HepG2 (cell line): ENCODE results near the gene GEMIN2. TPM values are rescaled to one million over a fixed set of nuclear protein-coding genes. Genes with fewer than 3 reads are reported as not detected.

ENCODE experiments used
- ATM ChIP-seq: fragments of 450-650 bp; IDR thresholded peaks from 2 replicates; pipeline ENCODE4 v1.7.1; 2017; ENCODE audit warnings: mild to moderate bottlenecking, borderline replicate concordance
- BORCS8-MEF2B ChIP-seq: sonication (generic); formaldehyde crosslinking; IDR thresholded peaks from 2 replicates; pipeline ENCODE4 v1.8.0; 2022; ENCODE audit warnings: mild to moderate bottlenecking, missing genetic modification reagents
- FOSL1 ChIP-seq: sonication (generic); formaldehyde crosslinking; IDR thresholded peaks from 2 replicates; pipeline ENCODE4 v1.9.0; 2021; ENCODE audit warnings: missing genetic modification reagents, borderline replicate concordance
- PHB2 ChIP-seq: fragments of 450-650 bp; IDR thresholded peaks from 2 replicates; pipeline ENCODE4 v1.6.1; 2018; ENCODE audit not compliant: partially characterized antibody
- PHF8 ChIP-seq: sonication (generic); formaldehyde crosslinking; IDR thresholded peaks from 2 replicates; pipeline ENCODE4 v1.5.0; 2020; ENCODE audit warnings: missing genetic modification reagents
- STAT5B ChIP-seq: sonication (generic); formaldehyde crosslinking; IDR thresholded peaks from 2 replicates; pipeline ENCODE4 v1.4.0; 2020; ENCODE audit warnings: missing genetic modification reagents
- U2AF1 ChIP-seq: fragments of 200-400 bp; formaldehyde crosslinking; optimal IDR thresholded peaks from 2 replicates; pipeline ENCODE3; 2017; ENCODE audit warnings: mild to moderate bottlenecking, low read depth, low read length
- ZBTB7A ChIP-seq: sonication (generic); formaldehyde crosslinking; IDR thresholded peaks from 2 replicates; pipeline ENCODE4 v1.8.0; 2022; ENCODE audit warnings: mild to moderate bottlenecking, missing genetic modification reagents
- ZFAT ChIP-seq: sonication (generic); formaldehyde crosslinking; conservative IDR thresholded peaks from 2 replicates; pipeline ENCODE4 v1.8.1; 2023; ENCODE audit warnings: missing genetic modification reagents, inconsistent platforms
- ZNF282 ChIP-seq: fragments of 450-650 bp; IDR thresholded peaks from 2 replicates; pipeline ENCODE4 v1.6.1; 2018; ENCODE audit not compliant: partially characterized antibody
- ZNF292 ChIP-seq: sonication (generic); formaldehyde crosslinking; IDR thresholded peaks from 2 replicates; pipeline ENCODE4 v1.8.1; 2022; ENCODE audit warnings: mild to moderate bottlenecking, low read depth, missing genetic modification reagents, borderline replicate concordance
- ZNF3 ChIP-seq: IDR thresholded peaks from 2 replicates; pipeline ENCODE4 v1.7.0; 2017; ENCODE audit warnings: inconsistent platforms
- ZNF34 ChIP-seq: sonication (generic); formaldehyde crosslinking; IDR thresholded peaks from 2 replicates; pipeline ENCODE4 v1.4.0; 2020; ENCODE audit warnings: mild to moderate bottlenecking, missing genetic modification reagents, borderline replicate concordance
- ZNF501 ChIP-seq: sonication (generic); formaldehyde crosslinking; IDR thresholded peaks from 2 replicates; pipeline ENCODE4 v1.5.1; 2020; ENCODE audit warnings: mild to moderate bottlenecking, moderate library complexity, missing genetic modification reagents
- ZNF543 ChIP-seq: sonication (generic); formaldehyde crosslinking; IDR thresholded peaks from 2 replicates; pipeline ENCODE4 v1.4.0; 2020; ENCODE audit warnings: mild to moderate bottlenecking, missing genetic modification reagents
- ZNF792 ChIP-seq: IDR thresholded peaks from 2 replicates; pipeline ENCODE4 v1.6.1; 2016
- ZSCAN30 ChIP-seq: sonication (generic); formaldehyde crosslinking; IDR thresholded peaks from 2 replicates; pipeline ENCODE4 v1.5.0; 2020; ENCODE audit warnings: mild to moderate bottlenecking, missing genetic modification reagents
- polyA plus RNA-seq, 8 experiments: library from polyadenylated mRNA; depleted of rRNA in 3 of 8; stranded (reverse) in 7 of 8; unstranded in 1 of 8; fragments of >200 nt; fragmentation: Illumina TruSeq in 4 of 8; extraction: Trizol in 4 of 8; gene quantifications; 2 replicates each; pipeline versions ENCODE4 v1.2.1 to v1.2.3, GENCODE V29; 2011 to 2016; ENCODE audit warnings: low read depth in 4 of 8, missing spikeins in 1 of 8, mixed read lengths in 1 of 8; ENCODE audit not compliant: insufficient read depth in 1 of 8
- total RNA-seq, 5 experiments: library from RNA; depleted of rRNA; stranded (reverse); fragments of >200 nt; fragmentation: Illumina TruSeq; extraction: Trizol; gene quantifications; 2 replicates each; pipeline ENCODE4 v1.2.3, GENCODE V29; 2016; ENCODE audit warnings: low read depth in 1 of 5
- TF ChIP-seq, protein P1 (sequence below), 2 experiments: IDR thresholded peaks; 2 replicates each; pipeline ENCODE4 v1.6.1; 2011 to 2012; ENCODE audit warnings: low read length in 2 of 2, borderline replicate concordance in 1 of 2, low read depth in 1 of 2, mild to moderate bottlenecking in 1 of 2, moderate library complexity in 1 of 2
- TF ChIP-seq, protein P2 (sequence below), 2 experiments: fragments of 450-650 bp in 1 of 2; sonication (generic) in 1 of 2; formaldehyde crosslinking; IDR thresholded peaks; 2 replicates each; pipeline versions ENCODE4 v1.5.0 to v1.8.0; 2020 to 2022; ENCODE audit warnings: mild to moderate bottlenecking in 1 of 2, missing genetic modification reagents in 1 of 2
- TF ChIP-seq, protein P3 (sequence below): sonication (generic); formaldehyde crosslinking; IDR thresholded peaks from 2 replicates; pipeline ENCODE4 v1.8.1; 2023; ENCODE audit warnings: mild to moderate bottlenecking, missing genetic modification reagents, borderline replicate concordance
- TF ChIP-seq, protein P4 (sequence below): sonication (generic); formaldehyde crosslinking; IDR thresholded peaks from 2 replicates; pipeline ENCODE4 v1.5.0; 2020; ENCODE audit warnings: missing genetic modification reagents
- TF ChIP-seq, protein P5 (sequence below): sonication (generic); formaldehyde crosslinking; IDR thresholded peaks from 2 replicates; pipeline ENCODE4 v1.4.0; 2020; ENCODE audit warnings: mild to moderate bottlenecking, missing genetic modification reagents

Gene GEMIN2
- total and polyA plus RNA-seq, 2 of the 13 experiments (the other 11 are each of a cell fraction or from before 2014, with no cell fraction given), result 54.8 to 110 TPM

DNA sequence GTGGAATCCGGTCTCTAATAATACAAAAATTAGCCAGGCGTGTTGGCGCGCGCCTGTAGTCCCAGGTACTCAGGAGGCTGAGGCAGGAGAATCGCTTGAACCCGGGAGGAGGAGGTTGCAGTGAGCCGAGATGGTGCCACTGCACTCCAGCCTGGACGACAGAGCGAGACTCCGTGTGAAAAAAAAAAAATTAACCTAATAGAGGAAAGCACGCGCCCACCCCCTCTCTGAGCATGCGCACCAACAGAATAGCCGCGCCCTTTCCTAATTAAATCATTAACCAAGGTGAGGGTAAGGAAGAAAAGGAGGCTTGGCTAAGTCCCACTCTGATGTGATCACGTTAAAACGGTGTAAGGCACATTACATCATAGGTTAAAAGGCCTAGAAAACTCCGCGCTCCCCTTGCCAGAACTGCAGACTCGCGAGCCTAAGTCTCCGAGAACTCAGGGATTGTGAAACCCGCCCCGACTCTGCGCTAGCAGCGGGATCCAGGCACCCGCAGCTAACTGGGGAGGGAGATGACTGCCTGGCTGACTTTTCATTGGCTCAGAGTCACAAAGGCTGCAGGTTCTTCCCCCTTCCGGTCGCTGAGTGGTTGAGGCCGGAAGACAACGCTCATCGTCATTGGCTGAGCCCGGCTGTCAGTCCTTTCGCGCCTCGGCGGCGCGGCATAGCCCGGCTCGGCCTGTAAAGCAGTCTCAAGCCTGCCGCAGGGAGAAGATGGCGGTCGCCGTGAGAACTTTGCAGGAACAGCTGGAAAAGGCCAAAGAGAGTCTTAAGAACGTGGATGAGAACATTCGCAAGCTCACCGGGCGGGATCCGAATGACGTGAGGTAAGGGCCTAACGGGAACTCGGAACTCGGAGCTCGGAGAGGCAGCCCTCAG is 60.7 kb downstream of the GEMIN2 start, which contains the start of gene PNN (continued):
- TF ChIP-seq ZSCAN30 (CRISPR knock-in tag) (peak; percentile 92), ZNF34 (CRISPR knock-in tag) (peak; percentile 97; the same call in 1 of the 2 replicates), PHF8 (CRISPR knock-in tag) (peak; percentile 100), ZNF282 (no peak), ZNF292 (CRISPR knock-in tag) (no peak; the same call in 1 of the 2 replicates), ATM (no peak; the same call in 1 of the 2 replicates), STAT5B (CRISPR knock-in tag) (peak; percentile 97), ZNF501 (CRISPR knock-in tag) (peak; percentile 100), BORCS8-MEF2B (CRISPR knock-in tag) (peak; percentile 89), ZFAT (CRISPR knock-in tag) (0 out of 2 replicates have a peak, but pooled peaks have one; percentile 84), ZNF543 (CRISPR knock-in tag) (peak; percentile 96), ZNF3 (peak; percentile 29; the same call in 1 of the 2 replicates), ZNF792 (CRISPR knock-in tag) (peak; percentile 92; the same call in 1 of the 2 replicates), FOSL1 (CRISPR knock-in tag) (no peak; the same call in 1 of the 2 replicates), ZBTB7A (CRISPR knock-in tag) (peak; percentile 80; the same call in 1 of the 2 replicates), PHB2 (no peak), U2AF1 (peak; percentile 84)
- TF ChIP-seq, protein P1, sequence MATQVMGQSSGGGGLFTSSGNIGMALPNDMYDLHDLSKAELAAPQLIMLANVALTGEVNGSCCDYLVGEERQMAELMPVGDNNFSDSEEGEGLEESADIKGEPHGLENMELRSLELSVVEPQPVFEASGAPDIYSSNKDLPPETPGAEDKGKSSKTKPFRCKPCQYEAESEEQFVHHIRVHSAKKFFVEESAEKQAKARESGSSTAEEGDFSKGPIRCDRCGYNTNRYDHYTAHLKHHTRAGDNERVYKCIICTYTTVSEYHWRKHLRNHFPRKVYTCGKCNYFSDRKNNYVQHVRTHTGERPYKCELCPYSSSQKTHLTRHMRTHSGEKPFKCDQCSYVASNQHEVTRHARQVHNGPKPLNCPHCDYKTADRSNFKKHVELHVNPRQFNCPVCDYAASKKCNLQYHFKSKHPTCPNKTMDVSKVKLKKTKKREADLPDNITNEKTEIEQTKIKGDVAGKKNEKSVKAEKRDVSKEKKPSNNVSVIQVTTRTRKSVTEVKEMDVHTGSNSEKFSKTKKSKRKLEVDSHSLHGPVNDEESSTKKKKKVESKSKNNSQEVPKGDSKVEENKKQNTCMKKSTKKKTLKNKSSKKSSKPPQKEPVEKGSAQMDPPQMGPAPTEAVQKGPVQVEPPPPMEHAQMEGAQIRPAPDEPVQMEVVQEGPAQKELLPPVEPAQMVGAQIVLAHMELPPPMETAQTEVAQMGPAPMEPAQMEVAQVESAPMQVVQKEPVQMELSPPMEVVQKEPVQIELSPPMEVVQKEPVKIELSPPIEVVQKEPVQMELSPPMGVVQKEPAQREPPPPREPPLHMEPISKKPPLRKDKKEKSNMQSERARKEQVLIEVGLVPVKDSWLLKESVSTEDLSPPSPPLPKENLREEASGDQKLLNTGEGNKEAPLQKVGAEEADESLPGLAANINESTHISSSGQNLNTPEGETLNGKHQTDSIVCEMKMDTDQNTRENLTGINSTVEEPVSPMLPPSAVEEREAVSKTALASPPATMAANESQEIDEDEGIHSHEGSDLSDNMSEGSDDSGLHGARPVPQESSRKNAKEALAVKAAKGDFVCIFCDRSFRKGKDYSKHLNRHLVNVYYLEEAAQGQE (IDR thresholded peaks at IDR 0.05; ENCODE audit: borderline replicate concordance in 1 of 2, low read depth in 1 of 2, low read length in 2 of 2), result peak in 1 of 2 experiments; percentile 85; a peak in 2 of 4 replicates
- TF ChIP-seq, protein P2, sequence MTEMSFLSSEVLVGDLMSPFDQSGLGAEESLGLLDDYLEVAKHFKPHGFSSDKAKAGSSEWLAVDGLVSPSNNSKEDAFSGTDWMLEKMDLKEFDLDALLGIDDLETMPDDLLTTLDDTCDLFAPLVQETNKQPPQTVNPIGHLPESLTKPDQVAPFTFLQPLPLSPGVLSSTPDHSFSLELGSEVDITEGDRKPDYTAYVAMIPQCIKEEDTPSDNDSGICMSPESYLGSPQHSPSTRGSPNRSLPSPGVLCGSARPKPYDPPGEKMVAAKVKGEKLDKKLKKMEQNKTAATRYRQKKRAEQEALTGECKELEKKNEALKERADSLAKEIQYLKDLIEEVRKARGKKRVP (CRISPR knock-in tag; IDR thresholded peaks at IDR 0.05), result peak in 1 of 2 experiments; percentile 72; a peak in 1 of 4 replicates
- TF ChIP-seq, protein P3, sequence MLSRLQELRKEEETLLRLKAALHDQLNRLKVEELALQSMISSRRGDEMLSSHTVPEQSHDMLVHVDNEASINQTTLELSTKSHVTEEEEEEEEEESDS (CRISPR knock-in tag), result peak; percentile 90; the same call in 1 of the 2 replicates
- TF ChIP-seq, protein P4, sequence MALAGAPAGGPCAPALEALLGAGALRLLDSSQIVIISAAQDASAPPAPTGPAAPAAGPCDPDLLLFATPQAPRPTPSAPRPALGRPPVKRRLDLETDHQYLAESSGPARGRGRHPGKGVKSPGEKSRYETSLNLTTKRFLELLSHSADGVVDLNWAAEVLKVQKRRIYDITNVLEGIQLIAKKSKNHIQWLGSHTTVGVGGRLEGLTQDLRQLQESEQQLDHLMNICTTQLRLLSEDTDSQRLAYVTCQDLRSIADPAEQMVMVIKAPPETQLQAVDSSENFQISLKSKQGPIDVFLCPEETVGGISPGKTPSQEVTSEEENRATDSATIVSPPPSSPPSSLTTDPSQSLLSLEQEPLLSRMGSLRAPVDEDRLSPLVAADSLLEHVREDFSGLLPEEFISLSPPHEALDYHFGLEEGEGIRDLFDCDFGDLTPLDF (CRISPR knock-in tag), result peak; percentile 98
- TF ChIP-seq, protein P5, sequence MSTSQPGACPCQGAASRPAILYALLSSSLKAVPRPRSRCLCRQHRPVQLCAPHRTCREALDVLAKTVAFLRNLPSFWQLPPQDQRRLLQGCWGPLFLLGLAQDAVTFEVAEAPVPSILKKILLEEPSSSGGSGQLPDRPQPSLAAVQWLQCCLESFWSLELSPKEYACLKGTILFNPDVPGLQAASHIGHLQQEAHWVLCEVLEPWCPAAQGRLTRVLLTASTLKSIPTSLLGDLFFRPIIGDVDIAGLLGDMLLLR (CRISPR knock-in tag), result peak; percentile 46
